GM12891 (cell line): Measurements from ENCODE around the gene WLS.

Source experiments
- POLR2A ChIP-seq: IDR thresholded peaks from 2 replicates; pipeline ENCODE4 v1.6.1; 2011; ENCODE audit warnings: low read depth, low read length, control low read depth
- POLR2AphosphoS5 ChIP-seq: IDR thresholded peaks from 2 replicates; pipeline ENCODE4 v1.6.1; 2011; ENCODE audit warnings: low read depth, low read length, control low read depth

GRCh38 chr1:68188060-68188538 lies 44.2 kb downstream of the WLS start:
- TF ChIP-seq POLR2AphosphoS5 (no peak), POLR2A (no peak)
